Astrocyte of the spinal cord (primary cell): ENCODE measurements around the gene TNIK.

Experiments used
- DNase-seq: peaks from one replicate; pipeline ENCODE4 v3.0.0; 2011; ENCODE audit warnings: low read depth, low spot score
- H3K4me3 ChIP-seq: 2 replicates; pipeline ENCODE4 v1.5.1; 2011; ENCODE audit warnings: low read depth, mild to moderate bottlenecking, low read length, moderate library complexity
- in situ Hi-C: cut with HindIII; loops from 2 replicates; pipeline ENCODE4 v1.10.0; 2017; ENCODE audit warnings: low sequenced_read_pairs
- TF ChIP-seq, protein P1 (sequence below): IDR thresholded peaks from 2 replicates; pipeline ENCODE4 v1.5.1; 2012; ENCODE audit warnings: low read depth, mild to moderate bottlenecking, low read length, inconsistent platforms

The TNIK gene

DNA sequence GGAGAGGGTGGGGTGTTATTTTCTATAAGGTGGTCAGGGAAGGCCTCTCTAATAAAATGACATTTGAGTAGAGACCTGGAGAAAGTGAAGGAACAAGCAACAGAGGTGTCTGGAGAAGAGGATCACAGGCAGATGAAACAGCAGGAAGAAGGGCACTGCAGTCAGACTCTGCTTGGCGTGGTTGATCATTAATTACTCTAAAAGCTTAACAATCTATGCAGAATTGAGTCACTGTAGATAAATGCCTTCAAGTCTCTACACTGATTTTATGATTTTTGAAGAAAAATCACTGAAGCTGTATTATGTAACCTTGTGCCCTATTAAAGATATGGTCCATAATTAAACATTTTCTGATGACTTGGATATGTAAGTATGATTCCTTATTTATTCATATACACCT is 114.2 kb downstream of the TNIK start:
- DNase-seq: no peak
- in situ Hi-C loops: no loop called here
- TF ChIP-seq, protein P1, sequence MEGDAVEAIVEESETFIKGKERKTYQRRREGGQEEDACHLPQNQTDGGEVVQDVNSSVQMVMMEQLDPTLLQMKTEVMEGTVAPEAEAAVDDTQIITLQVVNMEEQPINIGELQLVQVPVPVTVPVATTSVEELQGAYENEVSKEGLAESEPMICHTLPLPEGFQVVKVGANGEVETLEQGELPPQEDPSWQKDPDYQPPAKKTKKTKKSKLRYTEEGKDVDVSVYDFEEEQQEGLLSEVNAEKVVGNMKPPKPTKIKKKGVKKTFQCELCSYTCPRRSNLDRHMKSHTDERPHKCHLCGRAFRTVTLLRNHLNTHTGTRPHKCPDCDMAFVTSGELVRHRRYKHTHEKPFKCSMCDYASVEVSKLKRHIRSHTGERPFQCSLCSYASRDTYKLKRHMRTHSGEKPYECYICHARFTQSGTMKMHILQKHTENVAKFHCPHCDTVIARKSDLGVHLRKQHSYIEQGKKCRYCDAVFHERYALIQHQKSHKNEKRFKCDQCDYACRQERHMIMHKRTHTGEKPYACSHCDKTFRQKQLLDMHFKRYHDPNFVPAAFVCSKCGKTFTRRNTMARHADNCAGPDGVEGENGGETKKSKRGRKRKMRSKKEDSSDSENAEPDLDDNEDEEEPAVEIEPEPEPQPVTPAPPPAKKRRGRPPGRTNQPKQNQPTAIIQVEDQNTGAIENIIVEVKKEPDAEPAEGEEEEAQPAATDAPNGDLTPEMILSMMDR: no peak
- H3K4me3 ChIP-seq: no peak overlapping the region

DNA sequence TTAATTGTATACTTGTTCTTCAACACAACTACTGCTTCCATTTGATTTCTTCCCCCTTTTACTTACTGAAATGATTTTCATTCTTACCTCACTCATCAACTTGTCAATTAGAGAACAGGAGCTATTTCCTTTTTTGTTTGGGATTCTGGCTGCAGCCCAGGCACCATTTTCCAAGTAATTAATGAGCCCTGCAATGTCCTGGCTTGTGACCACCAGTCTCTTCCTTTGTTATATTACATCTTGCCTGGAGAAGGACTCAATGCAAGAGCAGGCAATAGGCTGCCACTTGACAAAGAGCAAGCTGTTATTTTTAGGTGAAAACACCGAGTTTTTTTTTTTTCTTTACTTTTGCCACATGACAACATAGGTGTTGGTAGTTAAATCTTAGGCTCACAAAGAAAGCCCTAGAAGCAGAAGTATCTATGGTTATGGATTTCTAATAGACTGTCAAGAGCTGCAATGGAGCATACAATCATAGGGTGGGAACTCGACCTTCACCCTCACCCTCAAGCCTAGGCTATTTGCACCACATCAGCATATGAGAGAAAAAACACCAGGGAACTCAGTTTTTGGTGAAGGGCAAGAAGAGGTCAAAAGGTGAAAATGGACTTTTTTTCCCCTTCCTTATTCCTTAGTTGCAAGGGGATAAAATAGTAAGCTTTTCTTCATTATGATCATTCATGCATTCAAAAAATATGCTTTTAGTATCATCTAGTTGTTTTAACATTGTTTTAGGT is 114.9 kb downstream of the TNIK start:
- H3K4me3 ChIP-seq: no peak overlapping the region
- TF ChIP-seq, protein P1: no peak
- DNase-seq: no peak
- in situ Hi-C loops: no loop called here

DNA sequence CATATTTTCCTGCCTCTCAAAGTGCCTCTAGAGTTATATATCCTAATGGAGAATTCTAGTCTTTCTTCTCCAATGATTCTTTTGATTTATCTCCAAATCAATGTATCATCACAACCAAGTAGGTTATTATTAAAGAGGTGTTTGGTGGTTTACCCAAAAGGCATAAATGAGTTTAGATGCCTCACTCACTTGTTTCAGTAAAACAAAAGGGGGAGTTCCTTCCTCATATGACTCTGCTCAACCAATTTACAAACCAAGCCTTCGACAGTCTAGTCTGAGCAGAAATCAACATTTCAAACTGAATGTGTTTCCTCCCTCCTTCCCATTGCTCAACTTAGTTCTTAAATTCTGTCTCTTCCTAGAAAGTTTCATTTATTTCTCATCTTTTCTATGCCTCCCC is 116.5 kb downstream of the TNIK start:
- no peak for DNase-seq
- in situ Hi-C loops: no loop called here
- TF ChIP-seq, protein P1: no peak
- no peak overlapping the region for H3K4me3 ChIP-seq

DNA sequence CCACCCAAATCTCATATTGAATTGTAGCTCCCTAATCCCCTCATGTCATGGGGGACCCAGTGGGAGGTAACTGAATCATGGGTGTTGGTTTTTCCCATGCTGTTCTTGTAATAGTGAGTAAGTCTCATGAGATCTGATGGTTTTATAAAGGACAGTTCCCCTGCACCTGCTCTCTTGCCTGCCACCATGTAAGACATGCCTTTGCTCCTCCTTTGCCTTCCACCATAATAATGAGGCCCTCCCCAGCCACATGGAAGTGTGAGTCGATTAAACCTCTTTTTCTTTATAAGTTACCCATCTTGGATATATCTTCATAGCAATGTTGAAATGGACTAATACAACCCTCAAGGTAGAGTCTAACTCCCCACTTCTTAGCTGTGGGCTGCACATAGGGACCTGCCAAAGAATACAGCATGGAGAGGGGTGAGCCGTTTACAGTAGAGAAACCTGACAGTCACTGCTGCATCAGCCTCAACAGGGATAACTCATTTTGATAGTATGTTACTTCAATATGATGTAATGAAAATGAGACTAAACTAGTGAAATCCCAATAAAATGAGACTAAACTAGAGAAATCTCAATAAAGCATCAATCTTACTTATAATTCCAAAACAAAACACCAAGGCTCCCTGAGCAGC is 117.3 kb downstream of the TNIK start:
- DNase-seq: no peak
- TF ChIP-seq, protein P1: no peak
- in situ Hi-C loops: no loop called here
- no peak overlapping the region for H3K4me3 ChIP-seq

DNA sequence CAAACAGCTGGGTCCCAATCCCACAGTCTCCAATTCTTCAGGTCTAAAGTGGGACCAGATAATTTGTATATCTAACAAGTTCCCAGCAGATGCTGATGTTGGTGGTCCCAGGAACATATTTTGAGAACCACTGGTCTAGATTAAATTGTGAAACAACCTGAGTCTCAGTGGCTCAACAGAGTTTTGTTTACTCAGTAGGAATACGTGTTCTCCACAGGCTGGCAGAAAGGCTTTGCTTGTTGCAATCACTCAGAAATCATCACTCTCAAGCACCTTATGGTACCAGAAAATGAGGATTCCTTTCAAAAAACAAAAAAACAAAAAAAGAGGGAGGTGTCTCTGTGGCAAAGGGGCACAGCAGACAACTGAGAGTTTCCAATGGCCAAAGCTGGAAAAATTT is 118.0 kb downstream of the TNIK start:
- no peak for DNase-seq
- H3K4me3 ChIP-seq: no peak overlapping the region
- in situ Hi-C loops: no loop called here

DNA sequence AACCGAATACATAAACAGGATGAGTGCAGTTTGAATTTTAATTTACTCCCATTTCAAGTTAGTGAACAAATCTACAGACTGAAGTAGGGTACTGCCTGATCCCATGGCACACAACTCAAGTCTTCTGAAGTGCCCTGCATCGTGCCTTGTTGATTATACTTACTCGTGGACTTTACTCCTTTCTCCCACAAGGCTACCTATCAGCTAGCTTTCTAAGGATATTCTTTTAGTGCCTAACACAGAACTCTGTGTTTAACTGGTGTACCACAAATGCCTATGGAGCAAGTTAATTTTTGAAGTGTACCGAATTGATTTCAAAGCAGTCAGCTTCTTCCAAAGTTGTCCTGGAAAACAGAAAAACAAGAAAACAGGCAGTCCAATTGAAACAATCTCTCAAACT is 119.8 kb downstream of the TNIK start:
- TF ChIP-seq, protein P1: no peak
- no peak overlapping the region for H3K4me3 ChIP-seq
- in situ Hi-C loops: no loop called here
- DNase-seq: no peak

More for the DNA sequence above, 118.0 kb downstream of the TNIK start:
- TF ChIP-seq, protein P1: no peak
